Sciatic nerve (tissue), 2 donors: Measurements from ENCODE around the gene RREB1. TPM values are rescaled to one million over a fixed set of nuclear protein-coding genes. Genes with fewer than 3 reads are reported as not detected.

Source experiments
- ATAC-seq: fragments of 200-7000 bp; cut with Tn5 transposase; one replicate; pipeline ENCODE4 v1.9.1; 2020; ENCODE audit warnings: mild to moderate bottlenecking, moderate library complexity
- DNase-seq: peaks from one replicate; pipeline ENCODE4 v3.0.0-alpha.2; 2020; ENCODE audit warnings: low spot score
- intact Hi-C: fragments of 100-400 bp; cut with DNase I; formaldehyde crosslinking; loops from one replicate; pipeline ENCODE4 v1.14.2; 2022
- total RNA-seq: library from RNA; stranded (reverse); fragmentation: NEBNext Ultra II Directional; extraction: Animal tissue kit (Norgen Biotek cat#: 25700); gene quantifications from one replicate; pipeline ENCODE4 v1.2.1, GENCODE V29; 2021
- donor health status: DM: no; HTN: no; CAD: no.
- donor health status: DM: no; HTN: no; CAD: no.

The RREB1 gene
- total RNA-seq, 1 donor from 2014 or later: 50.6 TPM

DNA sequence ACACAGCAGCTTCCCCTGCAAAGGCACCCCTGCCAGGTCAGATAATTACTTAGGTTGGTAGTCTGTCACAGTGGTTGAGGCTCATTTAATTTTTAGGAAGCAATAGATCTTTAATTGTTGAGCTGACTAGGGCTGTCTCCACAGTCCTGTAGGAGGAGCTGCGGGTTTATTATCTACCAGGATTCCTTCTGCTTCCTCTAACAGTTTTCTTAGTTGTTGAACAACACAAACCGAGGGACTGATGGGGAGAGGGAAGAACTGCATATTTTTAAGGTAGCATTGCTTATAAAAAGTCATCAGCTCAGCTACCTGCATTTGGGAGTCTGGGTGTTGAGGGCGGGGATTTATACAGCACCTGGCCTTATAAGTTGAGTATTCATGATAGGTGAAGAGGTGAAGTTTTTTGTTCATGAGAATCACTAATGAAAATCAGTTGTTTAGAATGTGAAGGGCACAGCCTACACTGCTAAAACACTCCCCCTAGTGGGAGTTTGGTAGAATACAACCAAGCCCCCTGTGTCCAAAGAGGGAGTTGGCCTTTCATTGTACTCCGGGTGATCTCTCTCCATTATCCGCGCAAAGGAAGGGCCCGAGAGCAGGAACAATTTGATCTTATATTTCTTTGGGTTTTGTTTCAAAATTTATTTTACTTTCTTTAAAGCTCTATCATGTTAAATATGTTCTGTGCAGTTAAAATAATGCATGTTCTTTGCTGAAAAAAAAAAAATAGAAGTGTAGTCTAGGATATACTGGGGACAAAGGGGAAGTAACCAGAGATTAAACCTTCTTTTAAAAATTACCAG is 135.6 kb downstream of the RREB1 start:
- DNase-seq (no peak), ATAC-seq (peak; percentile 77)

DNA sequence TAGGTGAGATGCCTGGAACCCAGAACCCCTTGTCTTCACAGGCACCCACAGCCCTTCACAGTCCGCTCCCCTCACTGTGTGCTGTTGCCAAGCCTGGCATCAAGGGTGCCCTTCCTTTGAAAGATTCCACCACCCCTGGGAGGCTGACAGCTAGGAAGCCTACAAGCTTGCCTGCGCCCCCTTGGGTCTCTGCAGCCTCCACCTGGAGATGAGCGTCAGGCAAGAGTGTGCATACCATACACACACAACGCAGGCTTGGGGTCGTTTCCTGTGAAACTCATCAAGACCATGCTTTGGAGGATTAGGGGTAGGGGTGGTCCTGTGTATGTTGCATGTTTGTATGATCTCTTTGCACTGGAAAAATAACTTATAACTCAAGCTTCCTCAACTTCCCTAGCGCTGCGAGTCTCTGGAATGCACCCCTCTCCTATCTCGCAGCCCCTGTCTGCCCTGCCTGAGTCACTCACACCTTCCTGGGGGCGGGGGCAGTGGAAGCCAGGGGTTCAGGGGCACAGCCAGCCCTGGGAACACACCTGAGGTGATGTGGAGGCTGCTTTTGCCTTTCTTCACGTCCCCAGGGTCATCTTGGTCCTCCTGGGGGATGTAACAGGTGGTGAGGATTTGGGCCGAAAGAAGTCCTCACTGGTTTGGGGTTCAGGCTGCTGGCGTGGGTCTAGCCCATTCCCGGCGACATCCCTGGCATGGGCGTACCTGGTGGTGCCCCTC is 138.1 kb downstream of the RREB1 start:
- intact Hi-C loops: no loop called here
- no peak for ATAC-seq
- DNase-seq: no peak

More for the DNA sequence above, 135.6 kb downstream of the RREB1 start:
- intact Hi-C loops: no loop called here

DNA sequence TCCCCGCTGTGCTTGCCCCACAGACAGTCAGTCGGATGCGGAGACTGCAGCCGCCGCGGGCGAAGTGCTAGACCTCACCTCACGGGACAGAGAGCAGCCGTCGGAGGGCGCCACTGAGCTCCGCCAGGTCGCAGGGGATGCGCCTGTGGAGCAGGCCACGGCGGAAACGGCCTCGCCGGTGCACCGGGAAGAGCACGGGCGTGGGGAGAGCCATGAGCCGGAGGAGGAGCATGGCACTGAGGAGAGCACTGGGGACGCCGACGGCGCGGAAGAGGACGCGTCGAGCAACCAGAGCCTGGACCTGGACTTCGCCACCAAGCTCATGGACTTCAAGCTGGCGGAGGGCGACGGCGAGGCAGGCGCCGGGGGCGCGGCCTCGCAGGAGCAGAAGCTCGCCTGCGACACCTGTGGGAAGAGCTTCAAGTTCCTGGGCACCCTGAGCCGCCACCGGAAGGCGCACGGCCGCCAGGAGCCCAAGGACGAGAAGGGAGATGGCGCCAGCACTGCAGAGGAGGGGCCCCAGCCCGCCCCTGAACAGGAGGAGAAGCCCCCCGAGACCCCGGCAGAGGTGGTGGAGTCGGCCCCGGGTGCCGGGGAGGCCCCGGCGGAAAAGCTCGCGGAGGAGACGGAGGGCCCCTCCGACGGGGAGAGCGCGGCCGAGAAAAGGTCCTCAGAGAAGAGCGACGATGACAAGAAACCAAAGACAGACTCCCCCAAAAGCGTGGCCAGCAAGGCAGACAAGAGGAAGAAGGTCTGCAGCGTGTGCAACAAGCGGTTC is 138.8 kb downstream of the RREB1 start:
- no peak for ATAC-seq
- intact Hi-C loops: no loop called here
- DNase-seq: no peak

DNA sequence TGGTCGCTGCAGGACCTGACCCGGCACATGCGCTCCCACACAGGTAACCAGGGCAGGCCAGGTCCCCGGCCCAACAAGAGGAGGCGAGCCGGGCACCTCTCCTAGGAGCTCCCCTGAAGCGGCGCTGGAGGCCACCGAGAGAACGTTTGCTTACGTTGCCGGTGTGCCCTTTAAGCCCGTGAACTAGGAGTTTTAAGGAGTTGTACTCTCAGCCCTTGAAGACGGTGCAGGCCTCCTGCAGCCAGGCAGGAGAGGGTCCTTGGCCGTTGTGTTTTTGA is 139.4 kb downstream of the RREB1 start:
- intact Hi-C loops: no loop called here
- DNase-seq (no peak), ATAC-seq (no peak)

DNA sequence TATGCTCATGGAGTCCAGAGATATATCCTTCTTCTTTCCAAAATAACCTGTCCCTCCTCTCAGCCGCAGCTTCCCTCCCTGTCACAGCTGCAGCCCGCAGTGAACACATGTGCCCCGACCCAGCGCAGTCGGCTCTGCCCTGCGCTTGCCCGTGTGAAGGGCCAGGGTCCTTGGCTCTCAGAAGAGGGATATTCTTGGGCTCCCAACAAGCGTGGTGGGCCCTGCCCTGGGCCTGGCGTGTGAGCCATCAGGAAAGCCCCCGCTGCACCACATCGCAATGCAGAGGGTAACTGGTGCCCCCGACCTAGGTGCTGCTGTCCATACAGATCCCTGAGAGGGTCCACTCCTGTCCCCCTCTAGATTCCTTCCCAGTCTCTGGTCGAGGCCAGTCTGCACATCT is 140.1 kb downstream of the RREB1 start:
- ATAC-seq (no peak), DNase-seq (no peak)
- intact Hi-C loops: no loop called here

DNA sequence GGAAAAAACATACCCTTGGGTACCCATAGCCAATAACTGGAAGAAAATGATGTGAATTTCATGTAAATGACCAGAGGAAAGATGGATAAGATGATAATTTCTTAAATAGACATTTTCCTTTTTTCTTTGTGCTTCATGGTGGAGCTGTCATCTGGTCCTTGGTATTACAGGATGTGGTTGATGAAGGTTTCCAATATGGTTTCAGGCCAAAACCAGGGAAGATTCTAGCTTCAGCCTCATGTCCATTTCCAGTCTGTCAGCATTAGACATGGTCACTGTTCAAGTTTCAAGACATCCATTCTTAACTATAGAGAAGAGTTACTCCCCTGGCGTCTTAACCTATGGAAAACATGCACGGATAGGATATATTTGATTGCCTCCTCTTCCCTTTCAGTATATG is 141.6 kb downstream of the RREB1 start:
- intact Hi-C loops: no loop called here
- DNase-seq: no peak
- no peak for ATAC-seq

DNA sequence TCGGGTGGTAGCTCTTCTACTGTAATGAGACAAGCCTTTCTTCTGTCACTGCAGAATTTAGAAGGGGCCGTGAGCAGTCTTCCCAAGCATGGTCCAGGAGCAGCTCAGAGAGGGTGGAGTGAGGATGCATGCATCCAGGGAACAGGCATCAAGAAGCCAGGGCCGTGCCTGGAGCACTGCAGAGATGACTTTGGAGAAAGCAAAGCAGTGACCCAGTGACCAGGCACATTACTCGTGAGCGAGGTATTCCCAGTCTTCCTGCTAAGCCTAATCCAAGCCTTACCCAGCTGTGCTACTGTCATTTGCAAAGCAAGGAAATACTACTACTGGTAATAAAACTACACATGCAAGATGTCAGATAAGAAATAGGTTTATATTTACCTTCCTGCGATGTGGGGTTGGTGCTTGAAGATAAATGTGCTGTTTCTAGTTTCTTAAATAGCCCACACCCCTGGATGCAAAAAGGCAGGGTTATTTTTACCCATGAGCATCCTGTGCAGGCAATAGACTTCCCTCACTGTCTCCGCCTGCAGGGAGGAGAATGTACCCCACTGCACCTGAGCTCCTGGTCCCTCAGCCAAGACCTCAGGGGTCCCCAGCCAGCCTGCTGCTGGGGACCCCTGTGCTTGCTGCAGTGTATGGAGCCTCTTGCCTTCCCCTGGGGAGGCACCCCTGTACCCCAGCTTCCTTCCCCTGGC is 142.3 kb downstream of the RREB1 start:
- no peak for ATAC-seq
- intact Hi-C loops: no loop called here

DNA sequence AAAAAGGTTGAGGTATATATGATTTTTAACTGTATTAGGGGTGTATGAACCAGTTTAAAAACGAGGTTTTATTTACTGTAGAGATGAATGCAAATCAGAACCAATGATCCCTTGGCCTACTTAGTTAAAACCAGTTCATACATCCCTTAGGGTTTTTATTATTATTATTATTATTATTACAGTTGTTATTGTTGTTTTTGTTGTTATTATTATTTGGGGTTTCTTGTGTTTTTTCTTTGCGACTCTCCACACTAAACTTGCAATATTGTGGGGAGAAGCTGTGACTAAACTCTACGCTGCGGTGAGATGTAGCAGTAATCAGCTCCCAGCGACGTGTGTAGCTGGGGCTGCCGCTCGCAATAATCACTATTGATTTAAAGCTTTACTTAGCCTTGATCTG is 143.1 kb downstream of the RREB1 start:
- intact Hi-C loops: no loop called here
- no peak for DNase-seq
- no peak for ATAC-seq

More for the DNA sequence above, 142.3 kb downstream of the RREB1 start:
- DNase-seq: no peak

DNA sequence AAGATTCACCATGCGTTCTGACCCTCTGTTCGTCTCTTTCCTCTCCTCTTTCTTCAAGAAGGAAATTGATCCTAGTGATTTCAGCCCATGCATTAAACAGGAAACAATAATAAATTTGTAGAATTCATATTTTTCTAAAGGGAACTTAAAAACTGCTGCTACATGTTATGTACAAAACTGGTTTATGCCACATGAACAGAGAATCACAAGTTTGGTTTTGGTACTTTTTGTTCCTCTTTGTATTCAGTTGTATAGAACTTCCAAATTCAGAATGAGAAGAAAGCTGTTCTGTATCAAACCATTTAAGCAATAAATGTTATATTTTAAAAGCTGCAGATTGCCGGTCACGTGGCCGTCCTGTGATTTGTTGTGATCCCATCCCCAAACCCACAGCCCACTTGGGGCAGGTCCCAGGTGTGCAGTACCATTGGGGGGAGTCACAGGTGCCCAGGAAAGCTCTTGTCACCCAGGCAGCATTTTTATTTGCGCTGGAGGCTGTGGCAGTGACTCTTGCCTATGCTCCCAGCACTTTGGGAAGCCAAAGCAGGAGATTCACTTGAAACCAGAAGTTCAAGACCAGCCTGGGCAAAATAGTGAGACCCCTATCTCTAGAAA is 144.0 kb downstream of the RREB1 start:
- intact Hi-C loops: no loop called here
- ATAC-seq: no peak
- no peak for DNase-seq

DNA sequence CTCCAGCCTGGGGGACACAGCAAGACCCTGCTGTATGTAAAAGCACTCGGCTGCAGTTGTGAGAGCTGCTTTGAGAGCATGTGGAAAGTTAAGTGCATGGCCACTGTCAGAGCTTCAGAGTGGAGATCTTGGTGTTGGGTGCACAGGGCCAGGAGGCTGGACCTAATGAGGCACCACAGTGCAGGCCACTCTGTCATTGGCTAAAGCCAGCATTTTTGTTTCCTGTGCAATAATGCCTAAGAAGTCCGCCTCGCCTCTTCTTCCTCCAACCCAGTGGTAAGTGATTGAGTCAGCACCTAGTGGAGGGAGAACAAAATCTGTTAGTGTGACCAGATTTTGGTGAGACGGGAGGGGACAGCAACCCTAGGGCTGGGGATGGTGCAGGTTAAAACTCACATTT is 144.6 kb downstream of the RREB1 start:
- ATAC-seq (peak; percentile 44), DNase-seq (no peak)
- intact Hi-C loops: no loop called here

DNA sequence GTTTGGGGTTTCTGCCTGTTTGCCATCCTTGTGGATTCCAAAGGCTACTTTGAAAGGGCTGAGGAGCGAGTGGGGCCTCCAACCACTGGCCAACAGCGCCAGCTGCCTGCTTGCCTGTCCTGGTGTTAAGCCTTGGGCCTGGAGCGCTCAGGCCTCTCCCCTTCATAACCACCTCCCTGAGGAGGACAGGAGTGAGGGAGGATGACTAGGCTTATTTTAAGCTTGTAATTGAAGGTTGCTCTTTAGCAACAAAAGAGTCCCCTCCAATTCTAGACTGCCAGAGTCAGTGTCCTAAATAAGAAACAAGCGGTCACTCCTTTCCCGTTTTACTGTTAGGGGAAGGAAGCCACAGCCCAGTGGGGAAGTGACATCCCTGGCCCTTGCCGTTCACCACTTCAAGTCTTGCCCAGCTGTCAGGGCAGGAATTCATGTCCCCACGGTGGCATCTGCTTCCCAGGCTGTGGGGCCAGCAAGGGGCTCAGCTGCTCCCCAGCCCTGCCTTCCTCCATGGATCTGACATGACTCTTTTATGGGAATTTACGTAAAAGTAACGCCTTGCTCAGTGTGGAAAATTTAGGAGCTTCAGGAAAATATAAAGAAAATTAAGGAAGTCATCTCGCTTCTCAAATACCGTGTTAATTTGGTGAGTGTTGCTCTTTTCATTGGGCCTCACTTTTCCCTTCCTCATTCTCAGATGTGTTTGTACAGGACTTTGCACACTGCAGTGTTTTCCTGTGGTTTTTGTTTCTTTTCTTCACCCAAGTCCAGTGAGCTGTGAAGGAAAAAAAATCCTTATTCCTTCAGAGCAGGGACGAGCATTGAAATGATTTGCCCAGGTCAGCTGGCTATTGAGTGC is 147.4 kb downstream of the RREB1 start:
- ATAC-seq (peak; percentile 47), DNase-seq (peak; percentile 10)
- intact Hi-C loops: no loop called here

DNA sequence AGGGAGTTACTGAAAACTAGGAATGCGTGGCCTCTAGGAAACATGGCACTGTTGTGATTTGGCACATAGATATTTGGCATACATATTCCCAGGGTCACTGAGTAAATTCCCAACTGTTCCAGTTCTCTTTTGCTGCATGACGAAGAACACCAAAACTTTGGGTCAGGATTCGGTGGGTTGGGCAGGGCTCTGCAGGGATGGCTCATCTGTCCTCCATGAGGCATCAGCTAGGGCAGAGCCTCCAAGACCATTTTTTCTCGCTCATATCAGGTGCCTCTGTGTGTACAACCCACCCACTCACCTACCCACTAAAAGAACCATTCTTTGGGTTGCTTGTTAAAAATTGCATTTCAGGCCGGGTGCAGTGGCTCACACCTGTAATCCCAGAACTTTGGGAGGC is 148.2 kb downstream of the RREB1 start:
- intact Hi-C loops: no loop called here
- ATAC-seq (no peak), DNase-seq (peak; percentile 18)

DNA sequence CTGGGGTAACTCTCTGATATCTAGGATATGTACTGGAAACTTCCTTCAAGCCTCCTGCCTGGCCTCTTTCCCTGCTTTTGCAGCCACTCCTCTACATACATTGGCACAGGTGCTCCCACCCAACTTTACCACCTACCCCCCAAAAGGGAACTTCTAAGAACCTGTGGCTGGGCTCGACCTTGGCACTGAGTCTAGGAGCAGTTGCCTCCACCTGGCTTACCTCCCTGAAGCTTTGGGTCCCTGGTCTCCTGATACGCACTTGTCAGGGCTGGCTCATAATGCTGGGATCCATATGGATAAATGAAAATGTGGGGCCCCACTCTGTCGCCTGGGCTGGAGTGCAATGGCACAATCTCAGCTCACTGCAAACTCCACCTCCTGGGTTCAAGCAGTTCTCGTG is 149.0 kb downstream of the RREB1 start:
- no peak for ATAC-seq
- intact Hi-C loops: no loop called here

DNA sequence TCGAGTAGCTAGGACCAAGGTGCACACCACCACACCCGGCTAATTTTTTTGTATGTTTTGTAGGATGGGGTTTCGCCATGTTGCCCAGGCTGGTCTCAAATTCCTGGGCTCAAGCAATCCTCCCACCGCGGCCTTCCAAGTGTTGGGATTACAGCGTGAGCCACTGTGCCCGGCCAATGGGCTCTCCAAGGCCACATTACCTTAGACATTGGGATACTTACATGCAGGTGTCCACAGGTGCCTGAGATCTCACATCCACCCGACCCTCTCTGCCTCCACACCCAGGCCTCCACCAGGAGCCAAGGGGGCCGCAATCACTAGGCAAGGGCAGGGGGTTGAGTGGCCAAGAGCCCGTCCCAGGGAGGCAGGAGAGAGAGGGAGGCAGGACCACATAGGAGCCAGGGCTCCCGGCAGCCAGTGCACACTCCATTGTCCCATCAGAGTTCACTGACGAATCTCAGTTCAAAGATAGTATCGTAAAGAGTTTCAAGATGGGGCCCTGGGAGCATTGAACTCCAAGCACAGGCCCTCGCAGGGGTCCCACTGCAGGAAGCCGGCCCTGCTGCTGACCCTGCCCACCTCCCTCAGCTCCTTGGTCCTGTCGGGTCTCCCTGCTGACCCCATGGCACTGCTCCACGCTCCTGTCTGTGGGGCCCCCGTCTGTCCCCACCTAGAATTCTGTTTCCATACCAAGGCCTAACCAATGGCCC is 149.9 kb downstream of the RREB1 start:
- intact Hi-C loops: no loop called here
- DNase-seq (peak; percentile 38), ATAC-seq (no peak)

More for the DNA sequence above, 149.0 kb downstream of the RREB1 start:
- peak; percentile 4 for DNase-seq

DNA sequence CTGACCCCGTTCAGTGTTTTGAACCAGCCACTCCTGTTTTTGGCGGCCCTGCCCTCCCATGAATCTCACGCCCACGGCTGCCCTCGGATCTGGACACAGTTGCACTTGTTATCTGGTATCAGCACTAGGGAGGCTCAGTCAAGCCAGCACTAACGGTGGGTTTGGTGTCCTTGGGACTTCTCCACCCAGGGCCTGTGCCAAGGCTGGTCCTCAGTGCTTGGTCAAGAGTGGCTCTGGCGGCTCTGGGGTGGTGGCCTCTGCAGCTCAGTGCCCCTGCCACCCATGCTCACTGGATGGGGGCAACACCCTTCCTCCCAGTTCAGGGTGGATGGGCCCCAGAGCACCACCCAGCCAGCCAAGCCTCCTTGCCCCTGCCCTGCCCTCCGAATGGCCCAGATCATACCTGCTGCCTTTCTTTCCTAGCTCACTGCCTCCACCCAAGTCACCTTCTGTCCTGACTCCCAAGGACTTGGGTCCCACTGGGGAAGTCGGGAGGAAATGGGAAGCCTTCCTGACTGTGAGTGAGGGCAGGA is 150.5 kb downstream of the RREB1 start:
- ATAC-seq (no peak), DNase-seq (peak; percentile 47)

DNA sequence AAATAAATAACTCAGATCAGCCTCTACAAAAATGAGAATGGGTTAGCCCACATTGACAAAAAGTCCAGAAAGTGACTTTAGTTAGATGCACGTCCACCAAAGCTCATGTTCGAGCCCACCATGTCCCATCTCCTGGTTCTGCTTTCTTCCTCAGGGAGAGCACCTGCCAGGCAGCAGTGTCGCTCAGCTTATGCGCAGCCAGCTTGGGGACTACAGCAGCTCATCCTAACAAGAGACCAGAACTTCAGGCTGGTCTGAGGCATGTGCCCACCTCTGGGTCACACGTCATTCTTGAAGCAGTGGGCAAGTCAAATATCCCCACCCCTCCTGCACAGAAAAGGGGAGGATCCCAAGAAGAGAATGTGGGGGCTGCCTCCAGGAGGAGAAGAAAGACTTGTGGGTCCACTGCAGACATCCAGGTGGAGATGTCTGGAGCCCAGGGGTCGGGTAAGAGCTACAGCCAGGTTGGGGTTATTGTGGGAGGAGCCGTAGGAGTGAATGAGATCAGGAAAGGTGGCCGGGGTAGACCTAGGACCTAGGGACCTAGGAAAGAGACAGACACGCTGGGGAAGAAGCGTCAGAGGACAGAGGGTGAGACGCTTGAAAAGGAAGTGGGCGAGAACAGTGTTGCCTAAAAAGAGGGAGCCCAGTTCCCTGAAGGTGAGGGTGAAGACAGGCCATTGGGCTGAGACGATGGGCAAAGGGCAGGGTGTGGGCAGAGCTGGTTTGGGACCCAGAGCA is 152.7 kb downstream of the RREB1 start:
- peak; percentile 40 for ATAC-seq
- DNase-seq: peak; percentile 47
- intact Hi-C loops: no loop called here

More for the DNA sequence above, 150.5 kb downstream of the RREB1 start:
- intact Hi-C loops: no loop called here
